AG04449 (cell line): ENCODE results near the gene CTRB1.

ENCODE experiments used
- CTCF ChIA-PET: fragments of 350-600 bp; formaldehyde crosslinking; extraction: SDS; loops from one replicate; lab custom pipeline; 2021; ENCODE audit warnings: antibody characterized with exemption; lab: Yijun Ruan, JAX
- POLR2A ChIA-PET: fragments of 400-600, 350-600 bp; formaldehyde crosslinking; extraction: SDS; loops from one replicate; lab custom pipeline; 2020; ENCODE audit warnings: antibody characterized with exemption, inconsistent platforms; lab: Yijun Ruan, JAX
- DNase-seq: peaks from one replicate; pipeline ENCODE4 v3.0.0-alpha.2; 2010; ENCODE audit warnings: low read depth, low spot score
- H3K4me3 ChIP-seq: 2 replicates; pipeline ENCODE4 v1.5.1; 2011; ENCODE audit warnings: low read depth, mild to moderate bottlenecking, control low read depth, low read length
- TF ChIP-seq, protein P1 (sequence below): IDR thresholded peaks from one replicate; pipeline ENCODE4 v1.5.1; 2011; ENCODE audit warnings: mild to moderate bottlenecking, moderate library complexity, low read length, control low read depth, inconsistent platforms; ENCODE audit not compliant: insufficient read depth; ENCODE audit errors: missing control alignments

The CTRB1 gene

DNA sequence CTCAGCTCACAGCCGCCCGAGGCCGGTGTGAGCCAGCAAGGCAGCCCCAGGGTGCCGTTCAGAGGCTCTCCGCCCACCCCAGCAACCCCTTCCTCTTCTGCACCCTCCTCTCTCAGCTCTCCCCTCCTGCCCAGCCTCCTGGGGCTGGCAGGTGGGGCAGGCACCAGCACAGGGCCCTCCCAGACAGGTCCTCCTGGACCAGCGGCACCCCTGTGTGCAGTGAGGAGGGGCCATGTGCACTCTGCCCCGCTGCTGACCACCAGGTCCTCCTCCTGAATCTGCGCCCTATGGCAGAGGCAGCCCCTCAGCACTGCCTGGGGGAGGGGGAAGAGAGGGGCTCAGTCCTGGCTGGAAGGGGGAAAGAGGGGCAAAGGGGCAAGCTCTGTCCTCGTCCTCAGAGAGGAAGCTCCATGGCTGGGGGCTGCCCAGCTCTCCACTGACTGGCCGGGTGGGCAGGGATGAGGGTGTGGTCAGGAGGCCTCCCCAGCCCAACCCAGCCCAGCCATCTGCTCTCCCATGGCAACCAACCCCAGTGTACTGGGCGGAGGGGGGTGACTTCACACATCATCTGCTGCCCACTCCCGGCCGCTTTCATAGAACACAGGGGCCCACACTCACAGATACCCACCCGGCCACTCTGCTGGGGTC, 38.0 kb downstream of the CTRB1 start:
- ChIA-PET POLR2A (interaction anchor here (0.6 to 4.6 kb wide), 3 partner anchors 10 to 49 kb away, joined by 3 to 16 read pairs (median 8); no protein-coding TSS in a partner anchor), CTCF (interaction anchor here (0.9 kb wide), 1 partner anchor 58 kb away, joined by 3 read pairs; no protein-coding TSS in a partner anchor)
- no peak overlapping the region for H3K4me3 ChIP-seq
- TF ChIP-seq, protein P1, sequence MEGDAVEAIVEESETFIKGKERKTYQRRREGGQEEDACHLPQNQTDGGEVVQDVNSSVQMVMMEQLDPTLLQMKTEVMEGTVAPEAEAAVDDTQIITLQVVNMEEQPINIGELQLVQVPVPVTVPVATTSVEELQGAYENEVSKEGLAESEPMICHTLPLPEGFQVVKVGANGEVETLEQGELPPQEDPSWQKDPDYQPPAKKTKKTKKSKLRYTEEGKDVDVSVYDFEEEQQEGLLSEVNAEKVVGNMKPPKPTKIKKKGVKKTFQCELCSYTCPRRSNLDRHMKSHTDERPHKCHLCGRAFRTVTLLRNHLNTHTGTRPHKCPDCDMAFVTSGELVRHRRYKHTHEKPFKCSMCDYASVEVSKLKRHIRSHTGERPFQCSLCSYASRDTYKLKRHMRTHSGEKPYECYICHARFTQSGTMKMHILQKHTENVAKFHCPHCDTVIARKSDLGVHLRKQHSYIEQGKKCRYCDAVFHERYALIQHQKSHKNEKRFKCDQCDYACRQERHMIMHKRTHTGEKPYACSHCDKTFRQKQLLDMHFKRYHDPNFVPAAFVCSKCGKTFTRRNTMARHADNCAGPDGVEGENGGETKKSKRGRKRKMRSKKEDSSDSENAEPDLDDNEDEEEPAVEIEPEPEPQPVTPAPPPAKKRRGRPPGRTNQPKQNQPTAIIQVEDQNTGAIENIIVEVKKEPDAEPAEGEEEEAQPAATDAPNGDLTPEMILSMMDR, result no peak
- no peak for DNase-seq

DNA sequence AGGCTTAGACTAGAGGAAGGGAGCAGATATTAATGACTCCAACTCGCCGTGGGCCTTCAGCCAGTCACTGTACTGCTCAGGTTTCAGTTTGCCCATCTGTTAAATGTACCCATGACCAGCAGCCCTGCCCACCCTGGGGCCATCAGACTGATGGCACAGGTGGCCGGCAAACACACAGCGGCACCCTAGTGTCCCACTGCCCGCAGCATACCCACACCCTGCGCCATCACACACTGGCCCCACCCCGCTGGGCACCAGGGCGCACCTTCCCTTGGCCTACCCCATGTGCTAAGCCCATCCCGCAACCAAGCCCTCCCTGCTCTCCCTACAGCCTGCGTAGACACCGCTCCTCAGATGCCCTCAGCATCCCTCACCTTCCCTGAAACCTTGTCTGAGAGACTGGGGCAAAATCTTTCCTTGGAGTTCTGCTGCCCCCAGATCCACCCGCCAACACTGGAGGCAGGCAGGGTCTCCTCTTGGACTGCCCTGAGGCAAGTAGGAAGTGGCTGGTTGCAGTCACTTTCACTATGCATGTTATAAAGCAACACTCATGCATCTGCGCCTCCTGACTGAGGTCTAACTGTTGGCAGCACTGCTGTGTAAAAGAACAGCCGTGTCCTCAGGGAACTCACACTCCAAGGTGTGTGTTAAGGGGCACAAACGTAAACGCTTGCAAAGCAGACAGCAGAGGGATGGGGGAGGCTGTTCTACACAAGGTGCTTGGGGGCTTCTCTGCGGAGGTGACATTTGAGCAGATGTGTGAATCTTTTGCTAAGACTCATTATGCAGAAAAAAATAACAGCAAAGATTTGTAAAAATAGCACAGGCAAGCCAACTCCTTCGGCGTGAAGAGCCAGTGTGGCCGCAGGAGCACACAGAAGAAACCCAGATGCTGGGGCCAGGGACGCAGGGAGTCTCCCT, 39.4 kb downstream of the CTRB1 start:
- no peak for DNase-seq
- CTCF ChIA-PET, result no interaction called here
- TF ChIP-seq, protein P1, result no peak
- POLR2A ChIA-PET, result no interaction called here
- H3K4me3 ChIP-seq, result no peak overlapping the region

DNA sequence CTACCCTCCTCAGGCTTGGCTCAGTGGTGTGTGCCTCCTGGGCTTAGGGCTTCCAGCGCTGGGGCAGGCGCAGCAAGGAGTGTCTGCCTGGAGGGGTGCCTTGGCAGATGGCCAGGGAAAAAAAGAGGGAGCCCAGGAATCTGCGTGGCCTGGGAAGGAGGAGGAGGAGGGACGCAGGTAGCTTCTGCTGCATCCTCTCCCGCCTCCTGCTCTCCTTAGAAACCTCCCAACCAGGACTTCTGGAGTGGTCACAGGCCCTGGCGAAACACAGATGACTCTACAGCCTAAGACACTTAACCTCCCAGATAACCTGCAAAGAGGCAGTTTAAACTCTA, 40.0 kb downstream of the CTRB1 start:
- H3K4me3 ChIP-seq, result no peak overlapping the region
- ChIA-PET CTCF (no interaction called here), POLR2A (no interaction called here)
- no peak for DNase-seq
- TF ChIP-seq, protein P1, result no peak

GRCh38 chr16:75260851-75261589, 42.2 kb downstream of the CTRB1 start:
- ChIA-PET CTCF (interaction anchor here (1.7 to 2.1 kb wide), 2 partner anchors 11 to 27 kb away, joined by 4 to 7 read pairs; no protein-coding TSS in a partner anchor), POLR2A (no interaction called here)
- TF ChIP-seq, protein P1, result no peak
- H3K4me3 ChIP-seq, result no peak overlapping the region; the same call in 1 of the 2 replicates
- DNase-seq, result no peak

DNA sequence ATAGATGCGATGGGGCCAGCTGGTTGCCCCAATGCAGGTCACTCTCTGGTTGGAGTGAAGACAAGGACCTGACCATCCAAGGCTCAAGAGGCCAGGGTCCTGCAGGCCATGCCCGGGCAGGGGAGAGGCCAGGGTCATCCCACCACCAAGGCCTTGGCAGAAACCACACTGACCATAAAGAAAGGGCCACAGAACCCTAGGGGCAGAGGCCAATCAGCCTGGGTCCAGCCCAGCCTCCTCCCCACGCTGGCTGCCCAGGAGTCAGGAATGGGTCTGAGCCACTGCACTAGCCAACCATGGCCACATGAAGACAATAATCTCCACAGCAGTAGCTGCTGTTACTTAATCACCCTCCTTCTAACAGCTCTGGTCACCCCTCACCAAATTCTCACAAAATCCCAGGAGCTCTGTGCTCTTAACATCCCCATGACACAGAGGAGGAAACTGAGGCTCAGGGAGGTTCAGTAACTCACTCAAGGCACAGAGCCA, 42.8 kb downstream of the CTRB1 start:
- DNase-seq, result no peak
- TF ChIP-seq, protein P1, result no peak
- ChIA-PET POLR2A (no interaction called here), CTCF (interaction anchor here (1.0 kb wide), 1 partner anchor 141 kb away, joined by 3 read pairs; no protein-coding TSS in a partner anchor)
- H3K4me3 ChIP-seq, result no peak overlapping the region; the same call in 1 of the 2 replicates
